GM19324 (cell line): ENCODE measurements around the gene LYZL2.
"Not testable (repeated sequence)": the region's sequence is repeated elsewhere in the genome, so short reads cannot be mapped to it uniquely, and the experiment has no call there.

Source experiments
- ATAC-seq: cut with Tn5 transposase; IDR thresholded peaks from one replicate; pipeline ENCODE4 v1.9.1; 2021; ENCODE audit warnings: mild to moderate bottlenecking, moderate library complexity; ENCODE audit not compliant: unreplicated experiment, low FRiP score

Gene LYZL2

GRCh38 chr10:30639946-30640786 is 10.6 kb upstream of the LYZL2 start:
- no peak for ATAC-seq

GRCh38 chr10:30637881-30638467 is 8.4 kb upstream of the LYZL2 start:
- no peak for ATAC-seq

GRCh38 chr10:30631188-30631587 is 1.6 kb upstream of the LYZL2 start:
- no peak for ATAC-seq

- no peak for ATAC-seq
Measured at GRCh38 chr10:30630571-30630970, 1.0 kb upstream of the LYZL2 start.

GRCh38 chr10:30628576-30628975 is 977 bp downstream of the LYZL2 start:
- ATAC-seq: not testable (repeated sequence)

GRCh38 chr10:30626837-30627236 is 2.7 kb downstream of the LYZL2 start:
- not testable (repeated sequence) for ATAC-seq

GRCh38 chr10:30626196-30626595 is 3.4 kb downstream of the LYZL2 start:
- ATAC-seq: not testable (repeated sequence)

GRCh38 chr10:30625080-30625479 is 4.5 kb downstream of the LYZL2 start:
- no peak for ATAC-seq

GRCh38 chr10:30619966-30620365 is 9.6 kb downstream of the LYZL2 start:
- no peak for ATAC-seq

- no peak for ATAC-seq
Measured at GRCh38 chr10:30617070-30617469, 12.5 kb downstream of the LYZL2 start.

GRCh38 chr10:30611041-30611440 is 18.5 kb downstream of the LYZL2 start:
- not testable (repeated sequence) for ATAC-seq

- no peak for ATAC-seq
Measured at GRCh38 chr10:30607814-30608213, 21.7 kb downstream of the LYZL2 start.

- no peak for ATAC-seq
Measured at GRCh38 chr10:30606313-30606712, 23.2 kb downstream of the LYZL2 start.

GRCh38 chr10:30605341-30606121 is 24.0 kb downstream of the LYZL2 start:
- ATAC-seq: not testable (repeated sequence)

- no peak for ATAC-seq
Measured at GRCh38 chr10:30603589-30603988, 26.0 kb downstream of the LYZL2 start.

GRCh38 chr10:30602747-30603146 is 26.8 kb downstream of the LYZL2 start:
- ATAC-seq: no peak

- ATAC-seq: no peak
Measured at GRCh38 chr10:30600005-30600404, 29.5 kb downstream of the LYZL2 start.

- ATAC-seq: no peak
Measured at GRCh38 chr10:30598105-30598776, 31.3 kb downstream of the LYZL2 start.

- not testable (repeated sequence) for ATAC-seq
Measured at GRCh38 chr10:30597433-30597824, 32.1 kb downstream of the LYZL2 start.
